Body of pancreas (tissue), 4 donors: ENCODE data around the gene CCL4. TPM values are rescaled to one million over a fixed set of nuclear protein-coding genes. Genes with fewer than 3 reads are reported as not detected.
"Not testable (repeated sequence)": the region's sequence is repeated elsewhere in the genome, so short reads cannot be mapped to it uniquely, and the experiment has no call there.

ENCODE experiments used
- ATAC-seq: fragments of 150-250 bp; one replicate; pipeline ENCODE4 v1.9.1; 2016
- DNase-seq, 4 donors: peaks; one replicate each; pipeline ENCODE4 v3.0.0-alpha.2; 2019
- H3K27ac ChIP-seq, 4 donors: fragments of 200-600 bp; sonication (generic); 1 replicate in 3 of 4; 2 replicates in 1 of 4; pipeline versions ENCODE4 v1.5.1 to v1.6.1; 2016 to 2019; ENCODE audit warnings: mild to moderate bottlenecking in 1 of 4, mixed read lengths in 1 of 4, moderate library complexity in 1 of 4
- H3K27me3 ChIP-seq, 2 donors: fragments of 200-600 bp; sonication (generic); one replicate each; pipeline ENCODE4 v1.6.0; 2016; ENCODE audit warnings: mild to moderate bottlenecking in 1 of 2
- H3K36me3 ChIP-seq, 2 donors: fragments of 200-600 bp; sonication (generic); replicated peaks in 1 of 2; 2 replicates each; pipeline ENCODE4 v1.5.1; 2016; ENCODE audit warnings: low read depth in 2 of 2; ENCODE audit not compliant: insufficient read depth in 1 of 2
- H3K4me1 ChIP-seq: fragments of 200-600 bp; sonication (generic); one replicate; pipeline ENCODE4 v1.6.0; 2016
- H3K4me3 ChIP-seq, 2 donors: fragments of 200-600 bp; sonication (generic); 1 replicate in 1 of 2; 2 replicates in 1 of 2; pipeline ENCODE4 v1.5.1; 2016 to 2019
- H3K9me3 ChIP-seq, 3 donors: fragments of 200-600 bp; sonication (generic); 1 replicate in 2 of 3; 2 replicates in 1 of 3; pipeline ENCODE4 v1.5.1; 2016
- CTCF ChIP-seq, 7 experiments: fragments of 450-650 bp in 4 of 7; fragments of 200-600 bp in 3 of 7; sonication (generic) in 3 of 7; IDR thresholded peaks; one replicate each; pipeline ENCODE4 v1.5.1; 2016 to 2019; ENCODE audit warnings: antibody characterized with exemption in 7 of 7
- POLR2A ChIP-seq, 3 donors: fragments of 450-650 bp; IDR thresholded peaks; one replicate each; pipeline ENCODE4 v1.6.1; 2016; ENCODE audit warnings: antibody characterized with exemption in 3 of 3, mild to moderate bottlenecking in 2 of 3
- WGBS, 2 donors: methylation state at CpG; one replicate each; pipeline ENCODE4 v1.1.5; 2017; 5-methylcytosine and 5-hydroxymethylcytosine counted together
- intact Hi-C: fragments of 100-400 bp; cut with DNase I; formaldehyde crosslinking; loops from one replicate; pipeline ENCODE4 v1.15.1; 2023
- total RNA-seq, 2 donors: library from RNA; depleted of rRNA; stranded (reverse); fragments of >200 nt; gene quantifications; one replicate each; pipeline ENCODE4 v1.1.0, GENCODE V29; 2016

CCL4 gene
- total RNA-seq, 2 donors from 2014 or later = not detected

- peak in 3 of 4 donors; percentile 16 to 62 (median 29) for DNase-seq
- H3K4me3 ChIP-seq, H3K4me1 ChIP-seq, H3K36me3 ChIP-seq, H3K27ac ChIP-seq, intact Hi-C loops, H3K9me3 ChIP-seq, H3K27me3 ChIP-seq: not testable (repeated sequence)
- WGBS, 2 donors = 48 to 53% methylated on average over 8 of the region's 8 CpGs
- peak; percentile 27 for ATAC-seq
Observed at GRCh38 chr17:36082482-36083120, 21.0 kb upstream of the CCL4 start.

GRCh38 chr17:36083691-36084090 lies 19.9 kb upstream of the CCL4 start:
- intact Hi-C loops, H3K9me3 ChIP-seq, ATAC-seq, H3K4me1 ChIP-seq, H3K4me3 ChIP-seq, H3K27me3 ChIP-seq, H3K27ac ChIP-seq, H3K36me3 ChIP-seq, DNase-seq: not testable (repeated sequence)
- WGBS, 2 donors = 72 to 78% methylated on average over 2 of the region's 2 CpGs

GRCh38 chr17:36085765-36086164 lies 17.9 kb upstream of the CCL4 start:
- DNase-seq (peak in 1 of 4 donors; percentile 55), ATAC-seq (peak; percentile 30)
- TF ChIP-seq CTCF (IDR thresholded peaks at IDR 0.05) (no peak), POLR2A (IDR thresholded peaks at IDR 0.05) (no peak)
- H3K36me3 ChIP-seq = no peaks in the 10 kb centered on the region
- H3K27ac ChIP-seq = no peak overlapping the region
- intact Hi-C loops = no loop called here
- no peaks in the 10 kb centered on the region for H3K9me3 ChIP-seq
- no peak overlapping the region for H3K4me3 ChIP-seq
- no peaks in the 10 kb centered on the region for H3K4me1 ChIP-seq
- WGBS, 2 donors = 7 to 11% methylated on average over 1 of the region's 1 CpG
- H3K27me3 ChIP-seq = no peaks in the 10 kb centered on the region

- Histone ChIP-seq H3K36me3 (no peaks in the 10 kb centered on the region), H3K4me1 (no peaks in the 10 kb centered on the region), H3K27ac (no peak overlapping the region), H3K4me3 (no peak overlapping the region), H3K27me3 (no peaks in the 10 kb centered on the region), H3K9me3 (no peaks in the 10 kb centered on the region)
- ATAC-seq = no peak
- intact Hi-C loops = no loop called here
- TF ChIP-seq CTCF (IDR thresholded peaks at IDR 0.05) = no peak
- TF ChIP-seq POLR2A (IDR thresholded peaks at IDR 0.05) = no peak
- DNase-seq = no peak
- 50 to 51% methylated on average over 1 of the region's 1 CpG for WGBS, 2 donors
Observed at GRCh38 chr17:36086791-36087190, 16.8 kb upstream of the CCL4 start.

- H3K27ac ChIP-seq, H3K36me3 ChIP-seq, H3K4me3 ChIP-seq, H3K9me3 ChIP-seq, ATAC-seq, intact Hi-C loops, H3K4me1 ChIP-seq, DNase-seq, H3K27me3 ChIP-seq: not testable (repeated sequence)
- 67 to 71% methylated on average over 1 of the region's 3 CpGs for WGBS, 2 donors
Observed at GRCh38 chr17:36087471-36087870, 16.2 kb upstream of the CCL4 start.

GRCh38 chr17:36087897-36088572 lies 15.6 kb upstream of the CCL4 start:
- DNase-seq, H3K36me3 ChIP-seq, ATAC-seq, H3K4me1 ChIP-seq, H3K27ac ChIP-seq, intact Hi-C loops, H3K4me3 ChIP-seq, H3K27me3 ChIP-seq, H3K9me3 ChIP-seq: not testable (repeated sequence)
- 63 to 74% methylated on average over 9 to 10 of the region's 10 CpGs for WGBS, 2 donors
